B cell (primary cell): ENCODE data around the gene NAPA.

Experiments
- EZH2 ChIP-seq: IDR thresholded peaks from 2 replicates; pipeline ENCODE4 v1.6.1; 2012; ENCODE audit warnings: borderline replicate concordance, low read depth, mild to moderate bottlenecking, moderate library complexity, low read length; ENCODE audit not compliant: insufficient read depth, poor library complexity, severe bottlenecking
- TF ChIP-seq, protein P1 (sequence below): fragments of 200-600 bp; IDR thresholded peaks from one replicate; pipeline ENCODE4 v1.8.0; 2022; ENCODE audit warnings: antibody characterized with exemption, mild to moderate bottlenecking

DNA sequence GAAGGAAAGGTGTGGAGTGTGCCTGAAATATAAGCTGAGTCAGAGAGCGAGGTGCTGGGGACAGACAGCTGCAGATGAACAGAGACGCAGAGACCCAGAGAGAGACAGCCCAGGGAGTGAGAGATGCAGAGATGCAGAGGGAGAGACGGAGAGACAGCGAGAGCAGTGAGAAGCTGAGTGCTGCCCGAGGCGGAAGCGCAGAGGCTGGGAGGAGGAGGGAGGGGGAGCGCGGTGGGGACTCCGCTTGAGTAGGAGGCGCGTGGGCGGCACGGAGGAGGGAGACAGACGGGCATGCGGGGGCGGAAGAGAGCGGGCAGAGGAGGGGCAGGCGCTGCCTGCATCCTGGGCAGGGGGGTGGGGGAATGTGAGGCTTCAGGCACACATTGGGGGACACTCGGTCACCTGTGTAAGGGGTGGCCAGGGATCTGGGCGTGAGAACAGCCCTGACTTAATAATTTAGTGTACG lies 68.9 kb downstream of the NAPA start:
- TF ChIP-seq, protein P1, sequence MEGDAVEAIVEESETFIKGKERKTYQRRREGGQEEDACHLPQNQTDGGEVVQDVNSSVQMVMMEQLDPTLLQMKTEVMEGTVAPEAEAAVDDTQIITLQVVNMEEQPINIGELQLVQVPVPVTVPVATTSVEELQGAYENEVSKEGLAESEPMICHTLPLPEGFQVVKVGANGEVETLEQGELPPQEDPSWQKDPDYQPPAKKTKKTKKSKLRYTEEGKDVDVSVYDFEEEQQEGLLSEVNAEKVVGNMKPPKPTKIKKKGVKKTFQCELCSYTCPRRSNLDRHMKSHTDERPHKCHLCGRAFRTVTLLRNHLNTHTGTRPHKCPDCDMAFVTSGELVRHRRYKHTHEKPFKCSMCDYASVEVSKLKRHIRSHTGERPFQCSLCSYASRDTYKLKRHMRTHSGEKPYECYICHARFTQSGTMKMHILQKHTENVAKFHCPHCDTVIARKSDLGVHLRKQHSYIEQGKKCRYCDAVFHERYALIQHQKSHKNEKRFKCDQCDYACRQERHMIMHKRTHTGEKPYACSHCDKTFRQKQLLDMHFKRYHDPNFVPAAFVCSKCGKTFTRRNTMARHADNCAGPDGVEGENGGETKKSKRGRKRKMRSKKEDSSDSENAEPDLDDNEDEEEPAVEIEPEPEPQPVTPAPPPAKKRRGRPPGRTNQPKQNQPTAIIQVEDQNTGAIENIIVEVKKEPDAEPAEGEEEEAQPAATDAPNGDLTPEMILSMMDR: no peak
- no peak for TF ChIP-seq EZH2
